ENCODE measurements around the gene IPO13. TPM values are rescaled to one million over a fixed set of nuclear protein-coding genes. Genes with fewer than 3 reads are reported as not detected.

IPO13 gene
- total RNA-seq, 1 experiment from 2014 or later, result 33.7 TPM

GRCh38 chr1:43931711-43932660 is 14.8 kb upstream of the IPO13 start:
- ChIA-PET CTCF (interaction anchor here (1.0 to 3.9 kb wide), 3 partner anchors 15 to 169 kb away, joined by 3 to 83 read pairs (median 7); partner anchors contain the start of gene IPO13), POLR2A (ENCODE audit: unreplicated experiment) (no interaction called here)
- Histone ChIP-seq H3K9ac (ENCODE audit: low read length) (no peak overlapping the region), H3K9me2 (replicated peaks; ENCODE audit: low read length) (no peaks in the 10 kb centered on the region), H3K27me3 (ENCODE audit: low read length) (no peaks in the 10 kb centered on the region), H3K4me3 (ENCODE audit: low read length) (no peak overlapping the region), H4K20me1 (ENCODE audit: low read length) (no peaks in the 10 kb centered on the region), H3K79me2 (ENCODE audit: low read length) (peaks cover 6% of the 10 kb centered on the region; the same call in 1 of the 2 replicates), H3K36me3 (ENCODE audit: low read depth, low read length) (no peaks in the 10 kb centered on the region; the same call in 1 of the 2 replicates), H3K27ac (ENCODE audit: low read length) (no peak overlapping the region), H3K9me3 (ENCODE audit: low read length) (no peaks in the 10 kb centered on the region), H3K4me2 (ENCODE audit: low read length) (peak overlapping the region; percentile 82; the same call in 1 of the 2 replicates), H3F3A (ENCODE audit: low read length, unreplicated experiment) (no peaks in the 10 kb centered on the region), H3K4me1 (ENCODE audit: insufficient read depth, low read length) (peaks cover 50% of the 10 kb centered on the region), H2AFZ (ENCODE audit: low read length) (no peak overlapping the region)
- TF ChIP-seq EZH2phosphoT487 (IDR thresholded peaks at IDR 0.05; ENCODE audit: borderline replicate concordance, low read length) (no peak), CTCF (conservative IDR thresholded peaks at IDR 0.05; ENCODE audit: low read depth, low read length) (no peak), EZH2 (IDR thresholded peaks at IDR 0.05; ENCODE audit: low read length, unreplicated experiment) (no peak)
- ATAC-seq (no peak), DNase-seq (no peak)
- intact Hi-C loops (cut with micrococcal nuclease), result loop anchor here (5.0 kb wide), 2 partner anchors 85 to 100 kb away; no protein-coding TSS in a partner anchor
- BruUV-seq (replicated peaks), result no TSS peak

- intact Hi-C loops (cut with micrococcal nuclease), result loop anchor here (5.0 kb wide), 2 partner anchors 86 to 101 kb away; no protein-coding TSS in a partner anchor
- H4K20me1 ChIP-seq (ENCODE audit: low read length), result no peaks in the 10 kb centered on the region
- no peaks in the 10 kb centered on the region for H3K9me2 ChIP-seq (replicated peaks; ENCODE audit: low read length)
- peak overlapping the region; percentile 68 for H3K4me3 ChIP-seq (ENCODE audit: low read length)
- ATAC-seq (peak; percentile 6), DNase-seq (peak; percentile 53)
- H3K79me2 ChIP-seq (ENCODE audit: low read length), result peaks cover 6% of the 10 kb centered on the region; the same call in 1 of the 2 replicates
- no peak for TF ChIP-seq EZH2 (IDR thresholded peaks at IDR 0.05; ENCODE audit: low read length, unreplicated experiment)
- TF ChIP-seq EZH2phosphoT487 (IDR thresholded peaks at IDR 0.05; ENCODE audit: borderline replicate concordance, low read length), result no peak
- no peak for TF ChIP-seq CTCF (conservative IDR thresholded peaks at IDR 0.05; ENCODE audit: low read depth, low read length)
- H3K9me3 ChIP-seq (ENCODE audit: low read length), result no peaks in the 10 kb centered on the region
- H3K27me3 ChIP-seq (ENCODE audit: low read length), result no peaks in the 10 kb centered on the region
- H3K9ac ChIP-seq (ENCODE audit: low read length), result peak overlapping the region; percentile 64
- no TSS peak for BruUV-seq (replicated peaks)
- no peaks in the 10 kb centered on the region for H3F3A ChIP-seq (ENCODE audit: low read length, unreplicated experiment)
- ChIA-PET CTCF (interaction anchor here (0.6 to 3.9 kb wide), 5 partner anchors 14 to 207 kb away, joined by 3 to 83 read pairs (median 4); partner anchors contain the start of gene IPO13), POLR2A (ENCODE audit: unreplicated experiment) (interaction anchor here (0.6 to 0.7 kb wide), 2 partner anchors 170 to 810 kb away, joined by 3 read pairs; no protein-coding TSS in a partner anchor)
- H3K27ac ChIP-seq (ENCODE audit: low read length), result peak overlapping the region; percentile 55
- H3K36me3 ChIP-seq (ENCODE audit: low read depth, low read length), result no peaks in the 10 kb centered on the region; the same call in 1 of the 2 replicates
- H3K4me2 ChIP-seq (ENCODE audit: low read length), result peak overlapping the region; percentile 82
- H2AFZ ChIP-seq (ENCODE audit: low read length), result peak overlapping the region; percentile 77
- peaks cover 57% of the 10 kb centered on the region for H3K4me1 ChIP-seq (ENCODE audit: insufficient read depth, low read length)
Observed at GRCh38 chr1:43932786-43933385, 13.9 kb upstream of the IPO13 start.
